Astrocyte of the spinal cord (primary cell): ENCODE results near the gene ADCY9.

ENCODE experiments used
- DNase-seq: peaks from one replicate; pipeline ENCODE4 v3.0.0; 2011; ENCODE audit warnings: low read depth, low spot score
- H3K4me3 ChIP-seq: 2 replicates; pipeline ENCODE4 v1.5.1; 2011; ENCODE audit warnings: low read depth, mild to moderate bottlenecking, low read length, moderate library complexity
- in situ Hi-C: cut with HindIII; loops from 2 replicates; pipeline ENCODE4 v1.10.0; 2017; ENCODE audit warnings: low sequenced_read_pairs
- TF ChIP-seq, protein P1 (sequence below): IDR thresholded peaks from 2 replicates; pipeline ENCODE4 v1.5.1; 2012; ENCODE audit warnings: low read depth, mild to moderate bottlenecking, low read length, inconsistent platforms

ADCY9 gene

DNA sequence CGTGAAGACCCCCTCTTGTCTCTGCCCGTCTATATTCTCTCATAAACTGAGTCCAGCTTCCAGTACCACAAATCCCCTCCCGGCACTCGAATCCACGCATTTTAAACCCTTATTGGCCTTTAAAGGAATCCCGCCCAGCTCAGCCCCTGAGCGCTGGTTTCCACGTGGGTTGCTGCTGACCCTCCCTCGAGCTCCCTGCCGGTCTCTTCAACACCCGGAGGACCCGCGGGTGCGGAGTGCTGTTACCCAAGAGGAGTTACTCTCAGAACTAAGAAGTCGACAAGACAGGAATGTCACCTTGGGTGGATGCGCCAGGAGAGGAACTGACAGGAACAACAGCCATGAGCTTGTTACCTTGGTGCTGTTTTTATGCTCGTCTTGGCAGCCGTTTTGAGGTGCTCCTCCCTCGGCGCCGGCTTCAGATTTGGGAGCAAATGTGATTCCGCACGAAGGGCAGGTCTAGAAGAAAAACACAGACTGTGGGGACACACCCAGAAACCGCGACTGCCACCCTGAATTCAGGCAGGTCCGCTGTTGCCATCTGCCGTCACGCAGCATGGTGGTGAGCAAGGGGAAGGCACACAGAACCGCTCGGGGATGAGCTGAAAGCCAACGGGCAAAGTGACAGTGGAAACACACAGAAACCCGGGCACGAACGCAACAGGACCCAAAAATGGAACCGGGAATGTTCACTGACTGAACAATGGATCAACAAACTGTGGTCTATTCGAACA, 123.0 kb downstream of the ADCY9 start:
- TF ChIP-seq, protein P1, sequence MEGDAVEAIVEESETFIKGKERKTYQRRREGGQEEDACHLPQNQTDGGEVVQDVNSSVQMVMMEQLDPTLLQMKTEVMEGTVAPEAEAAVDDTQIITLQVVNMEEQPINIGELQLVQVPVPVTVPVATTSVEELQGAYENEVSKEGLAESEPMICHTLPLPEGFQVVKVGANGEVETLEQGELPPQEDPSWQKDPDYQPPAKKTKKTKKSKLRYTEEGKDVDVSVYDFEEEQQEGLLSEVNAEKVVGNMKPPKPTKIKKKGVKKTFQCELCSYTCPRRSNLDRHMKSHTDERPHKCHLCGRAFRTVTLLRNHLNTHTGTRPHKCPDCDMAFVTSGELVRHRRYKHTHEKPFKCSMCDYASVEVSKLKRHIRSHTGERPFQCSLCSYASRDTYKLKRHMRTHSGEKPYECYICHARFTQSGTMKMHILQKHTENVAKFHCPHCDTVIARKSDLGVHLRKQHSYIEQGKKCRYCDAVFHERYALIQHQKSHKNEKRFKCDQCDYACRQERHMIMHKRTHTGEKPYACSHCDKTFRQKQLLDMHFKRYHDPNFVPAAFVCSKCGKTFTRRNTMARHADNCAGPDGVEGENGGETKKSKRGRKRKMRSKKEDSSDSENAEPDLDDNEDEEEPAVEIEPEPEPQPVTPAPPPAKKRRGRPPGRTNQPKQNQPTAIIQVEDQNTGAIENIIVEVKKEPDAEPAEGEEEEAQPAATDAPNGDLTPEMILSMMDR, result no peak
- in situ Hi-C loops, result no loop called here
- no peak overlapping the region for H3K4me3 ChIP-seq
- DNase-seq, result no peak

DNA sequence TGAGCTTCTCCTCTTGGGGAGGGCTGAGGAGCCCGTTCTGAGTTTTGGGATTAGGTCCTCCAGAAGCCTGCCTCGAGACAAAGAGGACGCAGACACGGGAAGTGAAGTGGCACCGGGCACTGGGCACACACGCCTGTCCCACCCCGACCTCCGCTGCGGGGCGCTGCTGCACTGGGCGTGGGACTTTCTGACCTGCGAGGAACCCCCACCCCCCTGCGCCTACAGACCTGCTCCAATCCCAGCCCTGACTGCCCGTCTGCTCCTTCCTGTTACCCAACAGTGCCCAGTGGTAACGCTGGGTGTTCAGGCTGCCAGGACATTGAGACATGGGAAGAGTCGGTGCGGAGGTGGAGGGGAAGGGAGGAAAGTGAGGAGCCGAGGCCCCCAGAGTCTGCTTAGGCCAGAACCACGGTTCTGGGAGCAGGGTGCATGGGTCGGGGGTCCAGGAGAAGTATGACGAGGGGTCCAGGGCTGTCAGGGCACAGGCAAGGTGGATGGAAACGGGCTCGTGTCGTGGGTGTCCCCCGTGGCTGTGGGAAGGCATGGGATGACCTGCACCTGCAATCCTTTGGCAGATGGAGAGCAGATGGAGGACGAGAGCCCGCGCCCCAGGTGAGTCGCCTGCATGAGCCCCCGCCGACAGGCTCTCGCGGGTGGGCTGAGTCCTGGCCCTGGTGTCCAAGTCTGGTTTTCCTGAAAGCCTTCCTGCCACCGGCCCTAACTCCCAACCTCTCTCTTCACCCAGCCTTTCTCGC, 123.8 kb downstream of the ADCY9 start:
- no peak for DNase-seq

DNA sequence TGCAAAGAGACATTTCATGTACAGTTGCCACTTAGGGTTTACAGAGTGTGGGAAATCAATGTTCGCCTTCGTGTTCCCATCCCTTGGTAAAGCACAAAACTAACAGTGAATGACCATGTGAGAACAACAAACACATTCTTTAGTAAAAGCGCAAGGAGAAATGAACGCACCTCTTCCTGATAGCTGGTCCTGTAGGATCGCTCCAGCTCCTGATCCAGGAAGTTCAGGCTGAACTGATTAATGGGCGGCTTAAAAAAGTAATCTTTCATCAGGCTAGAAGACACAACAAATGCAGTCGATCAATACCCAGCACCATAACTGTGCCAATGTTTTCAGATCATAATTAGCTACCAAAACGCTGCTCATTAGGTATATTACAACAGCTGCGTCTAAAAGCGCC, 127.4 kb downstream of the ADCY9 start:
- no peak overlapping the region for H3K4me3 ChIP-seq
- in situ Hi-C loops, result no loop called here
- no peak for DNase-seq
- TF ChIP-seq, protein P1, result no peak

More for the DNA sequence above, 123.8 kb downstream of the ADCY9 start:
- in situ Hi-C loops, result no loop called here
- no peak overlapping the region for H3K4me3 ChIP-seq
- TF ChIP-seq, protein P1, result peak; percentile 26

DNA sequence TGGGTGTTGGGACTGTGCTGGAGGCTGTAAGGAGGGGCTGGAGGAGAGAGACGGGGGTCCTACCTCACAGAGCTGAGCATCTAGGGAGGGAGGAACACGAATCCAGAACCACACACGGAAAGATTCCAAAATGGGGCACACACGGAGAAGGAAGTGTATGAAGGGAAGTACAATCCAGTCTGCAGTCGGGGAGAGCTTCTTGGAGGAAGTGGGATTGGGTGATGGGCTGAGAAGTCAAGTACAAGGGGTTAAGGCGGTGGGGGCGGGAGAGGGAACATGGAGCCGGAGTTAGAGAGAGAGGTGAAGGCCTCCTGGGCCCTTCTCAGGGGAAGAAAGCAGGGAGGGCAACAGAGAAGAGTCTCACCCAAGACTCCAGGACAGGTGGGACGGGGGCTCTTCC, 128.2 kb downstream of the ADCY9 start:
- no peak for DNase-seq
- in situ Hi-C loops, result no loop called here
- H3K4me3 ChIP-seq, result no peak overlapping the region
- TF ChIP-seq, protein P1, result no peak

DNA sequence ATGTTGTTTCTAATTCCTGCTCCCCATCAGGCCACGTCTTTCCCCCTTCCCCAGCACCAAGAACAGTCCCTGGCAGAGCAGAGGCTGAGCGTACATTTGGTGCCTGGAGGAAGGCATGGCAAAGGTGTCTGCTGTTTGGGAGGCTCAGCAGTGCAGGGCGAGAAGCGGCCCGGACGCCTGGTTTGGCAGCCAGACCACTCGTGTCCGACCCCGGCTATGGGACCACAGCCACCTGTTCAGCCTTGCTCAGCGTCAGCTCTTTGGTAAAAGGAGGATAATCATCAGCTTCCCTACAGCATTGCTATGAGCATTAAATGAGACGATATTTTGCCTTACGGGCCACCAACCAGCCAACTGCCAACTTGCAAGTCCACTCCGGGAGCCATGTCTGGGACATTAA, 129.0 kb downstream of the ADCY9 start:
- in situ Hi-C loops, result no loop called here
- no peak for DNase-seq
- no peak overlapping the region for H3K4me3 ChIP-seq
- TF ChIP-seq, protein P1, result no peak

DNA sequence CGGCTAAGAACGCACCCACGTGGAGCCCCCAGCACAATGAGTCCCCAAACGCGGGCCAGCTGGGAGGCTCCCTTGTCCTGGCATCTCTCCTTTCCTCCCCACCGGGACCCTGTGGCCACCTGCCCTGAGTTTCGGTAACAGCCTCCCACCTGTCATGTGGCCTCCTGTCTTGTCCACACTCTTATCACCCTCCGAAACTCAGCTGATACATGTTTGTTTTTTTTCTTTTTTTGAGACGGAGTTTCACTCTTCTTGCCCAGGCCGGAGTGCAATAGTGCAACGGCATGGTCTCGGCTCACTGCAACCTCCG, 130.1 kb downstream of the ADCY9 start:
- in situ Hi-C loops, result no loop called here
- TF ChIP-seq, protein P1, result no peak
- no peak overlapping the region for H3K4me3 ChIP-seq
- DNase-seq, result no peak
